Measurements from ENCODE around the gene MED10. TPM values are rescaled to one million over a fixed set of nuclear protein-coding genes. Genes with fewer than 3 reads are reported as not detected.

MED10 gene
- total RNA-seq, 4 donors from 2014 or later = 14.6 to 29.7 (median 25.7) TPM

DNA sequence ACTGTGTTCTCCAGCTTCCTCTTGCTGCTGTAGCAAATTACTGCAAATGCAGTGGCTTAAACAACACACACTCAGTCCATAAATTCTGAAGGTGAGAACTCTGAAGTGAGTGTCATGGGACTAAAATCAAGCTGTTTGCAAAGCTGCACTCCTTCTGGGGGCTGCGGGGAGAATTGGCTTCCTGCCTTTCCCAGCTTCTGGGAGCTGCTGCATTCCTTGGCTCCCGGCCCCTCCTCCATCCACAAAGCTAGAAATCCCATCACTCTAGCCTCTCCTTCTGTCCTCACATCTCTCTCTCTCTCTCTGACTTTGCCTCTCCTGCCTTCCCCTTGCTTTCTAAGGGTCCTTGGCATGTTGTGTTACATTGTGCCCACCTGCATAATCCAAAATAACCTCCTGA lies 14.2 kb upstream of the MED10 start:
- WGBS, 2 donors = 40 to 48% methylated on average over 2 of the region's 2 CpGs
- TF ChIP-seq, protein P1, sequence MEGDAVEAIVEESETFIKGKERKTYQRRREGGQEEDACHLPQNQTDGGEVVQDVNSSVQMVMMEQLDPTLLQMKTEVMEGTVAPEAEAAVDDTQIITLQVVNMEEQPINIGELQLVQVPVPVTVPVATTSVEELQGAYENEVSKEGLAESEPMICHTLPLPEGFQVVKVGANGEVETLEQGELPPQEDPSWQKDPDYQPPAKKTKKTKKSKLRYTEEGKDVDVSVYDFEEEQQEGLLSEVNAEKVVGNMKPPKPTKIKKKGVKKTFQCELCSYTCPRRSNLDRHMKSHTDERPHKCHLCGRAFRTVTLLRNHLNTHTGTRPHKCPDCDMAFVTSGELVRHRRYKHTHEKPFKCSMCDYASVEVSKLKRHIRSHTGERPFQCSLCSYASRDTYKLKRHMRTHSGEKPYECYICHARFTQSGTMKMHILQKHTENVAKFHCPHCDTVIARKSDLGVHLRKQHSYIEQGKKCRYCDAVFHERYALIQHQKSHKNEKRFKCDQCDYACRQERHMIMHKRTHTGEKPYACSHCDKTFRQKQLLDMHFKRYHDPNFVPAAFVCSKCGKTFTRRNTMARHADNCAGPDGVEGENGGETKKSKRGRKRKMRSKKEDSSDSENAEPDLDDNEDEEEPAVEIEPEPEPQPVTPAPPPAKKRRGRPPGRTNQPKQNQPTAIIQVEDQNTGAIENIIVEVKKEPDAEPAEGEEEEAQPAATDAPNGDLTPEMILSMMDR (IDR thresholded peaks at IDR 0.05) = no peak
- TF ChIP-seq POLR2A (IDR thresholded peaks at IDR 0.05) = no peak
- Histone ChIP-seq H3K36me3 (no peaks in the 10 kb centered on the region), H3K27ac (no peak overlapping the region), H3K4me3 (replicated peaks in 1 of 3) (no peak overlapping the region), H3K4me1 (no peaks in the 10 kb centered on the region), H3K9me3 (no peaks in the 10 kb centered on the region), H3K27me3 (no peaks in the 10 kb centered on the region)
- DNase-seq = no peak
- intact Hi-C loops (cut with DNase I) = no loop called here

DNA sequence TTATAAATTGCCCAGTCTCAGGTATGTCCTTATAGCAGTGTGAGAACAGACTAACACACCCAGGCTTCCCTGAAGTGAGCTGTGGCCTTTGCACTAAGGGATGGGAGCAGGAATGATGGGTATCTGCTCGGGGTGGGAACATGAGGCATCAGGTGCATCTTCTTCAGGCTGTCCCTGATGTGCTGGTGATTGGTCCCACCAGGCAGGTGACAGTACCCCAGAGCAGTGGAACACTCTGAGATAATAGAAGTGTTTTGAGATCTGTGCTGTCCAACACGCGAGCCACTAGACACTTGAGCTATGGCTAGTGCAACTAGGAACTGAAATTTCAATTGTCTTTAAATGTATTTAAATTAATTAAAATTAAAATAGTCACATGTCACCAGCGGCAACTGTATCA lies 12.8 kb upstream of the MED10 start:
- TF ChIP-seq POLR2A (IDR thresholded peaks at IDR 0.05) = no peak
- TF ChIP-seq, protein P1 (IDR thresholded peaks at IDR 0.05) = no peak
- WGBS, 2 donors = 82 to 86% methylated on average over 4 of the region's 4 CpGs
- DNase-seq = no peak

DNA sequence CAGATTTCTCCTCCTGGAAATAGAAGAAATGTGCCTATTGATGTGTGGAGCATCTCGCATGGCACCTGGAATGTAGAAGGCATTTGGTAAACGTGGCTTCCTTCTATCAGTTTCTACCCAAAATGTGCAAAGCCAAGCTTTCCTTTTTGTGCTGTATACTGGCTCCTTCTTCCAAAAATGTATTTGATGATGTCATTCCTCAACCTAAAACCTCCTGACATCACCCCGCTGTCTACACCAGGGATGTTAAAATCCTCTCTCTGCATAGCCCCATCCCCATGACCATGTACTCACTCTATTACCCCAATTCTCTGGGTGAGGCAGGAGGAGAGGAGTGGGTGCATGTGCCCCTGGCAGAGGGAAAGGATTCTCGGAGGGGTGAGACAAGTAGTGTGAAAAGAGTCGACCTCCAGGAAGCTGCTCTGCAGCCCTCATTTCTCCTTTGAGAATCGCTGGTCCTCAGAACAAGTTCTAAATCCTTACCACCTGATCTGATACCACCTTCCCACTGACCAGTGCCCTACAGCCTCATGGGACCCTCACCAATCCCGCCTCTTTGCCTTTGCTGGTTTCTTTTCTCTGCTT lies 11.7 kb upstream of the MED10 start:
- no peaks in the 10 kb centered on the region for H3K36me3 ChIP-seq
- H3K4me3 ChIP-seq (replicated peaks in 1 of 3) = no peak overlapping the region
- intact Hi-C loops (cut with DNase I) = no loop called here
- DNase-seq = no peak
- TF ChIP-seq POLR2A (IDR thresholded peaks at IDR 0.05) = no peak
- TF ChIP-seq, protein P1 (IDR thresholded peaks at IDR 0.05) = no peak
- H3K27me3 ChIP-seq = no peaks in the 10 kb centered on the region
- no peaks in the 10 kb centered on the region for H3K9me3 ChIP-seq
- 82 to 84% methylated on average over 7 of the region's 7 CpGs for WGBS, 2 donors
- H3K27ac ChIP-seq = no peak overlapping the region
- H3K4me1 ChIP-seq = no peaks in the 10 kb centered on the region

More for the DNA sequence above, 12.8 kb upstream of the MED10 start:
- H3K4me3 ChIP-seq (replicated peaks in 1 of 3) = no peak overlapping the region
- H3K27ac ChIP-seq = no peak overlapping the region
- H3K36me3 ChIP-seq = no peaks in the 10 kb centered on the region
- intact Hi-C loops (cut with DNase I) = no loop called here
- no peaks in the 10 kb centered on the region for H3K27me3 ChIP-seq
- H3K4me1 ChIP-seq = no peaks in the 10 kb centered on the region
- H3K9me3 ChIP-seq = no peaks in the 10 kb centered on the region

DNA sequence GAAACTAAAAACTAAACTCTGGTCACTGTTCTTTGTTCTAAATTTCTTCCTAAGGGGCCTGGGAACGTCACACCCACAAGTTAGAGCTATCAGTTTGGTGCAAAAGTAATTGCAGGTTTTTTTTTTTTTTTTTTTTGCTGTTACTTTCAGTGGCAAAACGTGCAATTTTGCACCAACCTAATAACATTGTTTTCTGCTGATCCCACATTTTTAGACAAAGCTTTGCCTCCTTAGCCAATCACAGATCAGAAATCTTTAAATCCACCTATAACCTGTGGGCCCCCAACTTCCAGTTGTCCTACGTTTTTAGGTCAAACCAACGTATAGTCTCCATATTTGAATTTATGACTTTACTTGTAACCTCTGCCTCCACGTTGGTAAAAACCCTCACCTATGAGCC lies 11.1 kb upstream of the MED10 start:
- TF ChIP-seq, protein P1 (IDR thresholded peaks at IDR 0.05) = no peak
- TF ChIP-seq POLR2A (IDR thresholded peaks at IDR 0.05) = no peak
- Histone ChIP-seq H3K27me3 (no peaks in the 10 kb centered on the region), H3K36me3 (no peaks in the 10 kb centered on the region), H3K4me3 (replicated peaks in 1 of 3) (no peak overlapping the region), H3K9me3 (no peaks in the 10 kb centered on the region), H3K27ac (no peak overlapping the region), H3K4me1 (no peaks in the 10 kb centered on the region)
- no peak for DNase-seq
- intact Hi-C loops (cut with DNase I) = no loop called here
- 75 to 79% methylated on average over 5 of the region's 5 CpGs for WGBS, 2 donors

DNA sequence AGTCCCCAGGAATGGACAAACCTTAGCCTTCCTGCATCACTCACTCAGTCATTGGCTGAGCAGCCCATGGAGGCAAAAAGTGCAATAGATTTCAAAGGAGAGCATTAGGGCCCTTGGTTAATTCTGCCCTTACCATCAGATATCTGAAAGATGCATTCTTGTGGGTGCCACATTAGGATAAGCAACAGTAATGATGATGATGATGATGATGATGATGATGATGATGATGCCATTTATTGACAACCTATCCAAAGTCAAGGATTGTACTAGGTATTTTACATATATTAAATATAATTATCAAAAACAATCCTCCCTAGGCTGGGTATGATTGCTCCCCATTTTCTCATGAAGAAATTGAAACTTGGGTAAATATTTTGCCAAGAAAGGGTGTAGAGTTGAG lies 9.6 kb upstream of the MED10 start:
- Histone ChIP-seq H3K36me3 (no peaks in the 10 kb centered on the region), H3K9me3 (no peaks in the 10 kb centered on the region), H3K4me3 (replicated peaks in 1 of 3) (no peak overlapping the region), H3K27me3 (no peaks in the 10 kb centered on the region), H3K4me1 (no peaks in the 10 kb centered on the region), H3K27ac (no peak overlapping the region)
- no peak for DNase-seq
- TF ChIP-seq POLR2A (IDR thresholded peaks at IDR 0.05) = no peak
- TF ChIP-seq, protein P1 (IDR thresholded peaks at IDR 0.05) = no peak
- intact Hi-C loops (cut with DNase I) = no loop called here

Data from thyroid gland (tissue), 4 donors.